ENCODE results near the gene SLC4A8.

SLC4A8 gene

DNA sequence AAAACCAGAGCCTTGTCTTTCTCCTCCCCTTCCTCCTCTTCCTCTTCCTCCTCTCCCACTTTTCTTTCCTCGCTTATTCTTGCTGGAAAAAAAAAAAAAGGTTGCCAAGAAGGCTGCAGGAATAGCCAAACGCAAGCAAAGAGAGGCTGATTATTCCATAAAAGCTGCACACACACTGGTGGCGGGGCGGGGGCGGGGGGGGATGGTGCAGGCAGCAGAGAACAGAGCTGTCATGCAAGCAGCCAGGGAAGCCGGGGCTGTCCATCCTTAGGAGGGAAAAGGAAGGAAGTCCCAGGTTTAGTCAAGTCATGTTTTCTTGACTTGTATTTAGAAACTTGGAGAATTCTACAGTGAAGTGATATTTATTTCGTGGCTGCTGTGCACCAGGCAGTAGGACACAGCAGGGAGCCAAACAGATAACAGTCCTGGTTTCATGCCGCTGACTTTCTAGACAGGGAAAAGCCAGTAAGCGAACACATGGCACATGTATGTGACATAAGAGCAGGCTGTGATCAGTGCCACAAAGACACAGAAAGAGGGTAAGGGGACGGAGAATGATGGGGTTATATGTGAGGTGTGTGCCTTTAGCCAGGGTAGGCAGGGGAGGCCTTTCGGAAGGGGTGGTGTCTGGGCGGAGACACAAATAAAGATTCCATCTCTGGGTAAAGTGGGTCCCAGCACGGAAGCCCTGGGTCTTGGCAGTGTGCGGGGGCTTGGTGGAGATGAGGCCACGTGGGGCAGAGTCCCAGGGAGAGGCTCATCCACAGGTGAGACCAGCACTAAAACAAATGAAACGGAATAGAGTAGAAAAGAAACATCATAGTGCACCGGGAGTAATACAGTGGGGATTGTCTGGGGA, 109.8 kb downstream of the SLC4A8 start:
- ATAC-seq: no peak
- TF ChIP-seq, protein P1, sequence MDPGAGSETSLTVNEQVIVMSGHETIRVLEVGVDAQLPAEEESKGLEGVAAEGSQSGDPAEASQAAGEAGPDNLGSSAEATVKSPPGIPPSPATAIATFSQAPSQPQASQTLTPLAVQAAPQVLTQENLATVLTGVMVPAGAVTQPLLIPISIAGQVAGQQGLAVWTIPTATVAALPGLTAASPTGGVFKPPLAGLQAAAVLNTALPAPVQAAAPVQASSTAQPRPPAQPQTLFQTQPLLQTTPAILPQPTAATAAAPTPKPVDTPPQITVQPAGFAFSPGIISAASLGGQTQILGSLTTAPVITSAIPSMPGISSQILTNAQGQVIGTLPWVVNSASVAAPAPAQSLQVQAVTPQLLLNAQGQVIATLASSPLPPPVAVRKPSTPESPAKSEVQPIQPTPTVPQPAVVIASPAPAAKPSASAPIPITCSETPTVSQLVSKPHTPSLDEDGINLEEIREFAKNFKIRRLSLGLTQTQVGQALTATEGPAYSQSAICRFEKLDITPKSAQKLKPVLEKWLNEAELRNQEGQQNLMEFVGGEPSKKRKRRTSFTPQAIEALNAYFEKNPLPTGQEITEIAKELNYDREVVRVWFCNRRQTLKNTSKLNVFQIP (CRISPR knock-in tag; IDR thresholded peaks at IDR 0.05; ENCODE audit: borderline replicate concordance, low read depth): no peak
- no peak for TF ChIP-seq ZNF70 (CRISPR knock-in tag; IDR thresholded peaks at IDR 0.05)
- TF ChIP-seq, protein P2, sequence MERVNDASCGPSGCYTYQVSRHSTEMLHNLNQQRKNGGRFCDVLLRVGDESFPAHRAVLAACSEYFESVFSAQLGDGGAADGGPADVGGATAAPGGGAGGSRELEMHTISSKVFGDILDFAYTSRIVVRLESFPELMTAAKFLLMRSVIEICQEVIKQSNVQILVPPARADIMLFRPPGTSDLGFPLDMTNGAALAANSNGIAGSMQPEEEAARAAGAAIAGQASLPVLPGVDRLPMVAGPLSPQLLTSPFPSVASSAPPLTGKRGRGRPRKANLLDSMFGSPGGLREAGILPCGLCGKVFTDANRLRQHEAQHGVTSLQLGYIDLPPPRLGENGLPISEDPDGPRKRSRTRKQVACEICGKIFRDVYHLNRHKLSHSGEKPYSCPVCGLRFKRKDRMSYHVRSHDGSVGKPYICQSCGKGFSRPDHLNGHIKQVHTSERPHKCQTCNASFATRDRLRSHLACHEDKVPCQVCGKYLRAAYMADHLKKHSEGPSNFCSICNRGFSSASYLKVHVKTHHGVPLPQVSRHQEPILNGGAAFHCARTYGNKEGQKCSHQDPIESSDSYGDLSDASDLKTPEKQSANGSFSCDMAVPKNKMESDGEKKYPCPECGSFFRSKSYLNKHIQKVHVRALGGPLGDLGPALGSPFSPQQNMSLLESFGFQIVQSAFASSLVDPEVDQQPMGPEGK (CRISPR knock-in tag; IDR thresholded peaks at IDR 0.05; ENCODE audit: borderline replicate concordance): no peak
- no peak for TF ChIP-seq ZNF565 (CRISPR knock-in tag; conservative IDR thresholded peaks at IDR 0.05; ENCODE audit: low read depth)
- no peak for TF ChIP-seq BACH2 (CRISPR knock-in tag; IDR thresholded peaks at IDR 0.05; ENCODE audit: borderline replicate concordance)
- TF ChIP-seq ZFP3 (CRISPR knock-in tag; IDR thresholded peaks at IDR 0.05): no peak
- no peak for TF ChIP-seq ZC3H10 (CRISPR knock-in tag; IDR thresholded peaks at IDR 0.05)
- TF ChIP-seq, protein P3, sequence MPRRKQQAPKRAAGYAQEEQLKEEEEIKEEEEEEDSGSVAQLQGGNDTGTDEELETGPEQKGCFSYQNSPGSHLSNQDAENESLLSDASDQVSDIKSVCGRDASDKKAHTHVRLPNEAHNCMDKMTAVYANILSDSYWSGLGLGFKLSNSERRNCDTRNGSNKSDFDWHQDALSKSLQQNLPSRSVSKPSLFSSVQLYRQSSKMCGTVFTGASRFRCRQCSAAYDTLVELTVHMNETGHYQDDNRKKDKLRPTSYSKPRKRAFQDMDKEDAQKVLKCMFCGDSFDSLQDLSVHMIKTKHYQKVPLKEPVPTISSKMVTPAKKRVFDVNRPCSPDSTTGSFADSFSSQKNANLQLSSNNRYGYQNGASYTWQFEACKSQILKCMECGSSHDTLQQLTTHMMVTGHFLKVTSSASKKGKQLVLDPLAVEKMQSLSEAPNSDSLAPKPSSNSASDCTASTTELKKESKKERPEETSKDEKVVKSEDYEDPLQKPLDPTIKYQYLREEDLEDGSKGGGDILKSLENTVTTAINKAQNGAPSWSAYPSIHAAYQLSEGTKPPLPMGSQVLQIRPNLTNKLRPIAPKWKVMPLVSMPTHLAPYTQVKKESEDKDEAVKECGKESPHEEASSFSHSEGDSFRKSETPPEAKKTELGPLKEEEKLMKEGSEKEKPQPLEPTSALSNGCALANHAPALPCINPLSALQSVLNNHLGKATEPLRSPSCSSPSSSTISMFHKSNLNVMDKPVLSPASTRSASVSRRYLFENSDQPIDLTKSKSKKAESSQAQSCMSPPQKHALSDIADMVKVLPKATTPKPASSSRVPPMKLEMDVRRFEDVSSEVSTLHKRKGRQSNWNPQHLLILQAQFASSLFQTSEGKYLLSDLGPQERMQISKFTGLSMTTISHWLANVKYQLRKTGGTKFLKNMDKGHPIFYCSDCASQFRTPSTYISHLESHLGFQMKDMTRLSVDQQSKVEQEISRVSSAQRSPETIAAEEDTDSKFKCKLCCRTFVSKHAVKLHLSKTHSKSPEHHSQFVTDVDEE (CRISPR knock-in tag; IDR thresholded peaks at IDR 0.05): no peak
- no peak for TF ChIP-seq PPARA (CRISPR knock-in tag; IDR thresholded peaks at IDR 0.05; ENCODE audit: borderline replicate concordance)
- no peak for TF ChIP-seq TCF4 (CRISPR knock-in tag; IDR thresholded peaks at IDR 0.05; ENCODE audit: borderline replicate concordance)
- TF ChIP-seq CSDC2 (CRISPR knock-in tag; IDR thresholded peaks at IDR 0.05): no peak
- no peak for TF ChIP-seq GLIS3 (CRISPR knock-in tag; IDR thresholded peaks at IDR 0.05)
- no peak for TF ChIP-seq RARB (CRISPR knock-in tag; IDR thresholded peaks at IDR 0.05)
- no peak for TF ChIP-seq ESRRG (CRISPR knock-in tag; IDR thresholded peaks at IDR 0.05)
- no peak for TF ChIP-seq ZFP30 (CRISPR knock-in tag; IDR thresholded peaks at IDR 0.05)
- no peak for TF ChIP-seq TOX (CRISPR knock-in tag; IDR thresholded peaks at IDR 0.05; ENCODE audit: borderline replicate concordance)

DNA sequence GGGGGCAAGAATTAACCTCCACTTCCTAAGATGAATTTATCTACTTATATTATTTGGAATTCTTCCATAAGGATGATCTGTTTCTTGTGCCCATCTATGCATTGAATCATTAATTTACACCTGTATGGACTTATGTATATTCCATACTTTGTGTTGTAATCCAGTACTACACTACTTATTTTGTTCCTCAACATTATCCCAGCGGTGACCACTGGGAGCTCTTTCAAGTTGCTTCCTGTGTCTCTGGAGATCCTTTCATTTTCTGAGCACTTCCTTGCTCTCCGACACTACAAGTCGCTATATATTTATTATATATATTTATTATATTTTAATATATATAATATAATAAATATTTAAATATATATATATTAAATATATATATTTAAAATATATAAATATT, 111.5 kb downstream of the SLC4A8 start:
- TF ChIP-seq ESRRG (CRISPR knock-in tag; IDR thresholded peaks at IDR 0.05): no peak
- no peak for TF ChIP-seq ISL1 (CRISPR knock-in tag; IDR thresholded peaks at IDR 0.05)
- TF ChIP-seq, protein P1 (CRISPR knock-in tag; IDR thresholded peaks at IDR 0.05; ENCODE audit: borderline replicate concordance, low read depth): no peak
- TF ChIP-seq, protein P2 (CRISPR knock-in tag; IDR thresholded peaks at IDR 0.05; ENCODE audit: borderline replicate concordance): no peak
- TF ChIP-seq, protein P4, sequence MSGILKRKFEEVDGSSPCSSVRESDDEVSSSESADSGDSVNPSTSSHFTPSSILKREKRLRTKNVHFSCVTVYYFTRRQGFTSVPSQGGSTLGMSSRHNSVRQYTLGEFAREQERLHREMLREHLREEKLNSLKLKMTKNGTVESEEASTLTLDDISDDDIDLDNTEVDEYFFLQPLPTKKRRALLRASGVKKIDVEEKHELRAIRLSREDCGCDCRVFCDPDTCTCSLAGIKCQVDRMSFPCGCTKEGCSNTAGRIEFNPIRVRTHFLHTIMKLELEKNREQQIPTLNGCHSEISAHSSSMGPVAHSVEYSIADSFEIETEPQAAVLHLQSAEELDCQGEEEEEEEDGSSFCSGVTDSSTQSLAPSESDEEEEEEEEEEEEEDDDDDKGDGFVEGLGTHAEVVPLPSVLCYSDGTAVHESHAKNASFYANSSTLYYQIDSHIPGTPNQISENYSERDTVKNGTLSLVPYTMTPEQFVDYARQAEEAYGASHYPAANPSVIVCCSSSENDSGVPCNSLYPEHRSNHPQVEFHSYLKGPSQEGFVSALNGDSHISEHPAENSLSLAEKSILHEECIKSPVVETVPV (CRISPR knock-in tag; IDR thresholded peaks at IDR 0.05): no peak
- TF ChIP-seq ZNF70 (CRISPR knock-in tag; IDR thresholded peaks at IDR 0.05): no peak
- TF ChIP-seq ZNF8 (CRISPR knock-in tag; IDR thresholded peaks at IDR 0.05): no peak
- no peak for TF ChIP-seq ZFP3 (CRISPR knock-in tag; IDR thresholded peaks at IDR 0.05)
- ATAC-seq: no peak
